Endodermal cell (in vitro differentiated cells): ENCODE results near the gene SORCS2. TPM values are rescaled to one million over a fixed set of nuclear protein-coding genes. Genes with fewer than 3 reads are reported as not detected.

Source experiments
- DNase-seq: peaks from one replicate; pipeline ENCODE4 v3.0.0-alpha.2; 2017
- H3K27ac ChIP-seq: 2 replicates; pipeline ENCODE4 v1.5.1; 2013; ENCODE audit warnings: mild to moderate bottlenecking, low read depth, low read length, moderate library complexity
- H3K27me3 ChIP-seq: 2 replicates; pipeline ENCODE4 v1.6.1; 2013; ENCODE audit warnings: mild to moderate bottlenecking, low read length, moderate library complexity; ENCODE audit not compliant: insufficient read depth, control insufficient read depth, poor library complexity, severe bottlenecking
- H3K36me3 ChIP-seq: 2 replicates; pipeline ENCODE4 v1.7.0; 2013; ENCODE audit warnings: mild to moderate bottlenecking, low read length, moderate library complexity; ENCODE audit not compliant: control insufficient read depth, insufficient read depth
- H3K4me1 ChIP-seq: one replicate; pipeline ENCODE4 v1.7.0; 2013; ENCODE audit warnings: low read length; ENCODE audit not compliant: control insufficient read depth, insufficient read depth
- H3K4me3 ChIP-seq: 2 replicates; pipeline ENCODE4 v1.5.1; 2013; ENCODE audit warnings: mild to moderate bottlenecking, low read length, moderate library complexity
- H3K9ac ChIP-seq: 2 replicates; pipeline ENCODE4 v1.6.1; 2013; ENCODE audit warnings: mild to moderate bottlenecking, low read length, moderate library complexity; ENCODE audit not compliant: poor library complexity, severe bottlenecking; ENCODE audit errors: extremely low read depth
- H3K9me3 ChIP-seq: 2 replicates; pipeline ENCODE4 v1.6.1; 2013; ENCODE audit warnings: mild to moderate bottlenecking, low read length, moderate library complexity; ENCODE audit not compliant: control insufficient read depth
- H3K27ac Mint-ChIP-seq: 2 replicates; pipeline ENCODE4 v1.8.0; 2020; ENCODE audit warnings: mixed read lengths
- H3K27me3 Mint-ChIP-seq: 2 replicates; pipeline ENCODE4 v1.8.0; 2021; ENCODE audit warnings: mild to moderate bottlenecking, mixed read lengths; ENCODE audit not compliant: insufficient read depth
- H3K36me3 Mint-ChIP-seq: 2 replicates; pipeline ENCODE4 v1.8.0; 2020; ENCODE audit warnings: low read depth, mixed read lengths
- H3K4me1 Mint-ChIP-seq: 2 replicates; pipeline ENCODE4 v1.8.0; 2020; ENCODE audit warnings: mixed read lengths
- H3K4me3 Mint-ChIP-seq: 2 replicates; pipeline ENCODE4 v1.8.0; 2020; ENCODE audit warnings: mild to moderate bottlenecking, moderate library complexity, mixed read lengths
- H3K9me3 Mint-ChIP-seq: 2 replicates; pipeline ENCODE4 v1.8.0; 2020; ENCODE audit warnings: mild to moderate bottlenecking, mixed read lengths
- CTCF ChIP-seq: fragments of 200-600 bp; sonication (generic); conservative IDR thresholded peaks from 2 replicates; pipeline ENCODE4 v1.5.0; 2021; ENCODE audit warnings: antibody characterized with exemption, mild to moderate bottlenecking
- WGBS, 2 experiments: methylation state at CpG; one replicate each; pipeline versions ENCODE4 v1.1.5 to v1.1.7; 2013; ENCODE audit warnings: missing lambda C conversion rate in 2 of 2, mixed read lengths in 1 of 2; ENCODE audit not compliant: insufficient coverage in 1 of 2, insufficient read length in 1 of 2; 5-methylcytosine and 5-hydroxymethylcytosine counted together
- total RNA-seq, 2 donors: library from RNA; stranded (reverse); fragmentation: NEBNext Ultra II Directional in 1 of 2; extraction: Animal tissue kit (Norgen Biotek cat#: 25700) in 1 of 2; gene quantifications; 2 replicates in 1 of 2; 3 replicates in 1 of 2; pipeline ENCODE4 v1.2.1, GENCODE V29; 2021

The SORCS2 gene
- total RNA-seq, 2 donors from 2014 or later: 1.4 to 1.9 TPM

GRCh38 chr4:7336732-7337131 is 144.4 kb downstream of the SORCS2 start:
- H3K9me3 Mint-ChIP-seq: no peaks in the 10 kb centered on the region
- WGBS, 2 experiments: 88 to 90% methylated on average over 13 to 14 of the region's 14 CpGs

GRCh38 chr4:7337196-7338058 is 145.1 kb downstream of the SORCS2 start:
- Mint-ChIP-seq H3K27ac (no peak overlapping the region), H3K36me3 (no peaks in the 10 kb centered on the region), H3K4me3 (no peak overlapping the region), H3K9me3 (peaks cover 1% of the 10 kb centered on the region), H3K27me3 (peaks cover 31% of the 10 kb centered on the region), H3K4me1 (no peaks in the 10 kb centered on the region)
- no peak for TF ChIP-seq CTCF
- no peak overlapping the region for H3K9ac ChIP-seq
- H3K9me3 ChIP-seq: no peaks in the 10 kb centered on the region
- DNase-seq: no peak
- WGBS, 2 experiments: 84 to 90% methylated on average over 15 to 22 of the region's 22 CpGs
- no peak overlapping the region for H3K27ac ChIP-seq
- no peaks in the 10 kb centered on the region for H3K4me1 ChIP-seq
- no peaks in the 10 kb centered on the region for H3K27me3 ChIP-seq
- H3K36me3 ChIP-seq: no peaks in the 10 kb centered on the region
- no peak overlapping the region for H3K4me3 ChIP-seq

More at GRCh38 chr4:7336732-7337131, 144.4 kb downstream of the SORCS2 start:
- no peak for DNase-seq
- Mint-ChIP-seq H3K27ac (no peak overlapping the region), H3K36me3 (no peaks in the 10 kb centered on the region), H3K4me1 (no peaks in the 10 kb centered on the region), H3K27me3 (peaks cover 33% of the 10 kb centered on the region), H3K4me3 (no peak overlapping the region)
- Histone ChIP-seq H3K4me3 (no peak overlapping the region), H3K36me3 (no peaks in the 10 kb centered on the region), H3K9ac (no peak overlapping the region), H3K9me3 (no peaks in the 10 kb centered on the region), H3K4me1 (no peaks in the 10 kb centered on the region), H3K27ac (no peak overlapping the region), H3K27me3 (peaks cover 5% of the 10 kb centered on the region)
- no peak for TF ChIP-seq CTCF

- H3K27me3 ChIP-seq: no peaks in the 10 kb centered on the region
- no peaks in the 10 kb centered on the region for H3K36me3 Mint-ChIP-seq
- H3K27ac ChIP-seq: no peak overlapping the region
- no peak overlapping the region for H3K4me3 ChIP-seq
- WGBS, 2 experiments: 81 to 93% methylated on average over 3 to 5 of the region's 5 CpGs
- no peak overlapping the region for H3K4me3 Mint-ChIP-seq
- H3K4me1 Mint-ChIP-seq: no peaks in the 10 kb centered on the region
- no peaks in the 10 kb centered on the region for H3K9me3 ChIP-seq
- peaks cover 1% of the 10 kb centered on the region for H3K9me3 Mint-ChIP-seq
- no peak overlapping the region for H3K27ac Mint-ChIP-seq
- peaks cover 34% of the 10 kb centered on the region for H3K27me3 Mint-ChIP-seq
- no peaks in the 10 kb centered on the region for H3K4me1 ChIP-seq
- no peaks in the 10 kb centered on the region for H3K36me3 ChIP-seq
- no peak for DNase-seq
- TF ChIP-seq CTCF: no peak
- H3K9ac ChIP-seq: no peak overlapping the region
Measured at GRCh38 chr4:7338059-7338452, 145.7 kb downstream of the SORCS2 start.
